HG03439 (cell line): Measurements from ENCODE around the gene CAPN9.
"Not testable (repeated sequence)": the region's sequence is repeated elsewhere in the genome, so short reads cannot be mapped to it uniquely, and the experiment has no call there.

Experiments used
- ATAC-seq: cut with Tn5 transposase; IDR thresholded peaks from one replicate; pipeline ENCODE4 v1.9.1; 2021; ENCODE audit warnings: mild to moderate bottlenecking, moderate library complexity; ENCODE audit not compliant: unreplicated experiment

CAPN9 gene, protein sequence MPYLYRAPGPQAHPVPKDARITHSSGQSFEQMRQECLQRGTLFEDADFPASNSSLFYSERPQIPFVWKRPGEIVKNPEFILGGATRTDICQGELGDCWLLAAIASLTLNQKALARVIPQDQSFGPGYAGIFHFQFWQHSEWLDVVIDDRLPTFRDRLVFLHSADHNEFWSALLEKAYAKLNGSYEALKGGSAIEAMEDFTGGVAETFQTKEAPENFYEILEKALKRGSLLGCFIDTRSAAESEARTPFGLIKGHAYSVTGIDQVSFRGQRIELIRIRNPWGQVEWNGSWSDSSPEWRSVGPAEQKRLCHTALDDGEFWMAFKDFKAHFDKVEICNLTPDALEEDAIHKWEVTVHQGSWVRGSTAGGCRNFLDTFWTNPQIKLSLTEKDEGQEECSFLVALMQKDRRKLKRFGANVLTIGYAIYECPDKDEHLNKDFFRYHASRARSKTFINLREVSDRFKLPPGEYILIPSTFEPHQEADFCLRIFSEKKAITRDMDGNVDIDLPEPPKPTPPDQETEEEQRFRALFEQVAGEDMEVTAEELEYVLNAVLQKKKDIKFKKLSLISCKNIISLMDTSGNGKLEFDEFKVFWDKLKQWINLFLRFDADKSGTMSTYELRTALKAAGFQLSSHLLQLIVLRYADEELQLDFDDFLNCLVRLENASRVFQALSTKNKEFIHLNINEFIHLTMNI

DNA sequence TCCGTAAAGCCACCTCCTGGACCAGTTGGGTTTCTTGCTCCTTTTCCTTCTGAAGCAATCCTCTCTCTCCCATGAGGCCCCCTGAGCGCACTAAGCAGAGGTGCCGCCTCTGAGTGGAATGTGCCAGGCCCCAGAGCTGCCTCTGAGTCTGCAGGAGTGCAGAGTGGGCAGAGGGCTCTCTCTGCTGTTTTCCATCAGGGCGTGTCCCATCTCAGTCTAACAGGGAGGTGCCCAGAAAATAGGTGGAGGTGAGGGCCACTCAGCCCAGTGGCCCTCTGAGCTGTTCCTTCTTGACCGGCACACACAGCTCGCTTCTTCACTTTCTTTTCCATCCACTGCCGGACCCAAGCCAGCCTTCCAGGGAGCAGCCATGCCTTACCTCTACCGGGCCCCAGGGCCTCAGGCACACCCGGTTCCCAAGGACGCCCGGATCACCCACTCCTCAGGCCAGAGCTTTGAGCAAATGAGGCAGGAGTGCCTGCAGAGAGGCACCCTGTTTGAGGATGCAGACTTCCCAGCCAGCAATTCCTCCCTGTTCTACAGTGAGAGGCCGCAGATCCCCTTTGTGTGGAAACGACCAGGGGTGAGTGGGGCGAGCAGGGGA is at the start of gene CAPN9:
TSS of gene CAPN9 (plus strand) at position 262 of the 604 bp plus-strand sequence. CDS start at position 371, 109 bp downstream.
- ATAC-seq: no peak

DNA sequence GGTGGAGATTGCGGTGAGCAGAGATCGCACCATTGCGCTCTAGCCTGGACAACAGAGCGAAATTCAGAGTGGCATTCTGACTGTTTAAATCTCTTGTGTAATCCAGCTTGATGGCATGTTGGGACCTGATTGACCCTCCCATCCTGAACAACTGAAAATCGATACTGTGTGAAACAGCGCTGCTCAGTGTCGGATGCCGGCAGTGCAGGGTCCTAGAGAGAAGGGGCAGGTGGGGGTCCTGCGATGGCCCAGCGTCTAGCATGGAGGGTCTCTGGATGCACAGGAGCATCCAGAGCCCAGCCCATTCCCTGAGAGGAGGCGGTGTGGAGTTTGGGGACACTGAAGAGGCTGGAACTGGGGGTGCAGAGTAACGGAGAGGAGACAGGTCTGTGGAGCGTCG is 49.1 kb upstream of the CAPN9 start:
- no peak for ATAC-seq

DNA sequence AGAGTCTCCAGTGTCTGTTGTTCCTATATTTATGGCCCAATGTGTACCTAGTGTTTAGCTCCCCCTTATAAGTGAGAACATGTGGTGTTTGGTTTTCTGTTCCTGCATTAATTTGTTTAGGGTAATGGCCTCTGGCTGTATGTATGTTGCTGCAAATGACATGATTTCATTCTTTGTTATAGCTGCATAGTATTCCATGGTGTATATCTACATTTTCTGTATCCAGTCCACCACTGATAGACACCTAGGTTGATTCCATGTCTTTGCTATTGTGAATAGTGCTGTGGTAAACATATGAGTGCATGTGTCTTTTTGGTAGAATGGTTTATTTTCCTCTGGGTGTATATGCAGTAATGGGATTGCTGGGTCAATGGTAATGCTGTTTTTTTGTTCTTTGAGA is 48.2 kb upstream of the CAPN9 start:
- not testable (repeated sequence) for ATAC-seq

DNA sequence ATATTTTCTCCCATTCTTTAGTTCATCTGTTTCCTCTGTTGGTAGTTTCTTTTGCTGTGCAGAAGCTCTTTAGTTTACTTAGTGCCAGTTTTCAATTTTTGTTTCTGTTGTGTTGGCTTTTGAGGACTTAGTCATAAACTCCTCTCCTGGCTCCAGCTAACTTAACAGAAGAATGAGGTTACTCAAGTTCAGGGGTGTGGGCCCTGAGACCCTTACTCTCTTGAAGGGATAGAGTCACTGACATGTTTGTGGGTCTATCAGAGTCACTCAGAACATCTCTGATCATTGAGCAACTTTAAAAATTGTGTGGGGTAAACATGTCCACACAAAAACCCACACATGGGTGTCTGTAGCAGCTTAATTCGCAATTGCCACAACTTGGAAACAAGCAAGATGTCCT is 47.5 kb upstream of the CAPN9 start:
- ATAC-seq: no peak

DNA sequence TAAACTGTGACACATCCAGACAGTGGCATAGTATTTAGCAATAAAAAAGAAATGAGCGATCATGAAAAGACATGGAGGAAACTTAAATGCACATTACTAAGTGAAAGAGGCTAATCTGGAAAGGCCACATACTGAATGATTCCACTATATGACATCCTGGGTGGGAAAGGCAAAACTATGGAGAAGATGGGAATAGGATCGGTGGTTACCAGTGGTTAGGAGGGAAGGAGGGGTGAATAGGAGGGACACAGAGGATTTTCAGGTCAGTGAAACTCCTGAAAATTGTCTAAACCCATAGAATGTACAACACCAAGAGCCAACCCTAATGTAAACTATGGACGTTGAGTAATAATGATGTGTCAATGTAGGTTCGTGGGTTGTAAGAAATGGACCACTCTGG is 47.1 kb upstream of the CAPN9 start:
- no peak for ATAC-seq

DNA sequence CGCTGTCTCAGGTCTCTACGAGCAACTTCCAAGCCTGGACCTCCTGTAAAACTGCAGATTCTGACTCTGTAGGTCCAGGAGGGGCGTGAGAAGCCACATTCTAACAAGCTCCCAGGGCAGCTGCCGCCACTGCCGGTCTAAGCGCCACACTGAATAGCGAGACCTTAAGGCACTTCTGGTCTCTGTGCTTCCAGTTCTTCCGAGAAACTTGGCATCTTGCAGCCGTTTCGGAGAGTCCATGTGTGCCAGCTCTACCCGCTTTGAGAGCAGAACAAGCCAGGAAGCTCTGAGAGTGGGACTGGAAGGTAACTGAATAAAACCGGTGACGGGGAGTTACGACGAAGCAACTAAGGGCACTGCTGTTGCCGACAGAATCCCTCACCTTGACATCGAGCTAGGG is 45.8 kb upstream of the CAPN9 start:
- no peak for ATAC-seq

DNA sequence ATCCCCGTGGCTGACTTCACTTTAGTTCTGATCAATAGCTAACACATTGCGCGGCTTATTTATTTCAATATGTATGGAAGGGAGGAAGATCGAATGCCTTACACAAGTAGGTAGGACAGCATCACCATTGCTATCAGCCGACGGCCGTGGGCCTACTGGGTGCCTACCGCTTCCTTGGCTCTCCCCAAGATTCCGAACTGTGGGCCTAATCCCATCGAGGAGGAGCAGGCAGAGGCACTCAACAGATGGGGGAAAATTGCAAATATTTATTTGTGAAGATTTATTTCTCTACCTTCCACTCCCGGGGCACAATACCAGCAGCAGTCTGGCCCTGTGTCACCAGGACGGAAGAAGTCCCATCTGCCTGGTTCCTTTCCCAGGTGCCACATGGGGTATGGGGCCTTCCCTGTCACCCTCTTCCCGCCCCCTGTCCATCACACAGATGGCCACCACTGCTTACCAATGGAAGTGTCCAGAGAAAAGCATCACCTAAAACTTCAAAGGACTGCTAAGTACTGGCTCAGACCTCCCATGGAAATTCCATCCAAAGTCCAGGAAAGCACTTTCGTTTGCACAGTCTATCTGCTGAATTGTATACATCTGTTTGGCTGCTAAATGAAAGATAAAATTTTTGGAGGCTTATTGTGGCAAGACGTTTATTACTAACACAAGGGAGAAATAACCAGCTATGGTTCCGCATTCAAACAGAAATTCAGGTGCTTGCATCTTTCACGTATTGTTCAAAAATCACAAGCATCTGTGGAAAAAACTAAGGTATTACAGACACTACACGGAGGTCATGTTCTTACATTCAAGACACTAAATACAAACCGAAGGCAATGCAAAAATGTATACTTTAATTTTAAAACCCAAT is 45.1 kb upstream of the CAPN9 start:
- no peak for ATAC-seq

DNA sequence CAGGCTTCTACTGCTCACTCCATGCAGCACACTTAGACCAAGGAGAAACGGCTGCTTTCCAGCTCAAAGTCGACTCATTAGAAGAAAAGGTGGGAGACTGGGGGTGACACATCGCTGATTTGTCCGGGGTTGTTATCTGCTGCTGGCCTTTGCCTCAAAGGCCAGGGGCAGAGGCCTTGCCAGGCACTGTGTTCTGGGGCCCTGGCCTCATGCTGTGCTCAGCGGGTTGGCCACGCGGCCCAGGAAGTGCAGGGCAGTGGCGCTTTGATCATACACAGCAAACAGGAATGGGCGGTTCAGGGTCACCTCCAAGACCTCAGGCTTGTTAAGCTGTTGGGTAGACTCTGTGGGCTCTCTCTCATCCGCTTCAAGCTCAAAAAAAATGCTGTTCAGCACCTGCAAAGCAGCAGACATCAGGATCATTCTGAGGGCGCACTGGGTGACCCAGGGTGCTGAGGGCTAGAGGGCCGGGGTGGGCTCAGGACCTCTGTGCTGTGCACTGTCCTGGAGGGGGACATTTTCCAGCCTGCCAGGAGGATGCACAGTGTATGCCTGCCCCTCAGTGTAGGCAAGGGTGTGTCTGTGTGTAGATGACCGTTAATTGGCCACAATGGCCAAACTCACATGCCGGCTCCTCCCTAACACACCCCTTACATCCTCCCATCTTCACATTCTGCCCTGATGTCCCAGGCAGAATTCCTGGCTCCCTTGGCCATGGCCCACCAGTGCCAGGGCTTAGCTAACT is 44.1 kb upstream of the CAPN9 start:
- ATAC-seq: no peak

DNA sequence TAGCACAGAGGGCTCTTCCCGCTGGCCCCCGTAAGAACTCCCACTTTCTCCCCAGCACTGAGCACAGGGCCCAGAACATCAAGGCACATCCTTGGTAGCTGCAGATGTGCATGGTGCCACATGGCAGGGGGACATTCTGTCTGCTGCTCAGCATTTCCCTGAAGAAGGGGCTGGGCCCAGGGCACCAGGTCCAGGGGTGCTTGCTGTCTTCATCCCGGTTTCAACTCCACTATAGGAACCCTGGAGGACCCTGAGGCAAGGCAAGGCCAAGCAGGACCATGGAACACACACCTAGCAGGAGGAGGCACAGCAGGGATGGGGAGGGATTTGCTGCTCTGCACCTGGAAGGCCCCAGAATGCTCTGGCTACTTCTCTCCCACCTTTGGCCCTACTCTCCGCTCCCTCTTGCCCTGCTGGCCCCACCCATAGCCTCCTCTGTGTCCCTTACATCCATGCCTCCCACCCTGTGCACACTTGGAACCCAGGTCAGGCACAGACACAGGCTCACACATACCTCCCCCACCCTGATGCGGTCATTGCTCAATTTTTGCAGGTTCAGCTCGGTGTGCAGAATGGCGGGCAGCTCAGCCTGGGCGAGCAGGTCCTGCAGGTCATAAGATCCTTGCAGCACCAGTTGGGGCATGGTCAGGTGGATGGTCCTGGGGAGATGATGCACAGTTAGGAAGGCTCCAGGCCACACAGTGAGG is 43.4 kb upstream of the CAPN9 start:
- no peak for ATAC-seq

DNA sequence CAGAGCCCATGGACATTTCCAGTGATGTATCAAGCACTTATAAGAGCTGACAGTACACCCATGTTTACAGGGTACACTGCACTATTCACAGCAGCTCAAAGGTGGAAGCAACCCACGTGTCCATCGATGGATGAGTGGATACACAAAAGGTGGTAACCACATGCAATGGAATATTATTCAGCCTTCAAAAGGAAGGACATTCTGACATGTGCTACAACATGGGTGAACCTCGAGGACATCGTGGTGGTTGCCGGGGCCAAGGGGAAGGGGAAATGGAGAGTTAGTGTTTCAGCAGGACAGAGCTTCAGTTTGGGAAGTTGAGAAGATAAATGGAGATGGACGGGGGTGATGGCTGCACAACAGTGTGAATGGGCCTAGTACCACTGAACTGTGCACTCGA is 42.4 kb upstream of the CAPN9 start:
- no peak for ATAC-seq

DNA sequence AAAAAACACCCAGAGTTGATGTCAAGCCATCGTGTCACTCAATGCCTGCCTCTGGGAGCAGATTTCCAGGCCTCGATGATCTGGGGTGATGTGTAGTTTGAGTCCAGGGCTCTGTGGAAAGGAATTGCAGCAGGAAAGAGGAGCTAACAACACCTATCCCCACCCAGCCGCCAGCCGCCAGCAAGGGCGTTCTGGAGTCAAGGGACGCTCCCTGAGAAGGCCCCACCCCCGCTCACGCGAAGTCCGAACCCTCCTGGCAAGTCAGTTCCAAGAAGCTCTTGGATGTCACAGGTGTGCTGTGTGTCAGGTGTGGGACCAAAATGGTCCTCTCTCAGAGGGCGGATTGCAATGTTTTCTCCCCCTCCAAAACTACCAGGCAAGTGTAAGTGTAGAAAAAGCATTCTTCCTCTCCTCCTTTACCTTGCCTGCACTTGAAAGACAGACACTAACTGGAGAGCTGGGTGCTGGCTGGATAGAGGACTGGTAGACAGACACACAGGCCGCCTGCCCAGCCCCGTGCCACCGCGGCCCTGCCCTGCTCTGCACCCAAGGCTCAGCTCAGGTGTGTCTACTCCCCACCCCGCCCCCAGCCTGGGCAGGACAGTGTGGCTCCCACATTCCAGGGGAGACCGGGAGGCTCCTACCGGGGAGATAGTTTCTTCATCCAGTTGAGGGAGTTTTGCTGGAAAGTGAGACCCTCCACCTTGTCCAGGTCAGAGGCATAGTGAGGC is 41.7 kb upstream of the CAPN9 start:
- no peak for ATAC-seq

DNA sequence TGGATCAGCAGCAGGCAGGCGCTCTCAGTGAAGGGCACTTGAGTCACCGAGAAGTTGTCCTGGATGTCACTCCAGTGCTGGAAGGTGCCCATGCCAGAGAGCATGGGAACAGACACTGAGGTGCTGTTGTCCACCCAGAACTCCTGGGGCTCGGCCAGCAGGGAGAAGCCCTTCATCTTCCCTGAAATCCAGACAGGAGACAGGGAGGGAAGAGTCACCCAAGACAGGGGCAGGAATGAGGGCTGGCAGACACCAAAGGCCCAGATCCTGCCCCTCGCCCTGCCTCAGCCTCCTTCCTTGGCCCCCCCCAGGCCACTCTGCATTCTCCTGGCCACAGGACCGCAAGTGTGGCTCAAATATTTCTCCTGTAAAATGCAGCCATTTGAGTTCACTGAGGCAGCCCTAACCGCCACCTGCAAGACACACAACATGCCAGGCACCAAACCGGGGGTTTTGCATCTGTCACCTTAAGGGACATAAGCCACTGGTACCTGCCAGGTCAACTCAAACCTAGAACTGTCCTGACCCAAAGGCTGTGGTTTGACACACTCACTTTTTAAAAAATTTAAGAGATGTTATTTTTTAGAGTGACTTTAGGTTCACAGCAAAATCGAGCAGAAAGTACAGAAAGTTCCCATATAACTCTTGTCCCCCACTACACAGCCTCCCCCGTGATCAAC is 41.0 kb upstream of the CAPN9 start:
- no peak for ATAC-seq

DNA sequence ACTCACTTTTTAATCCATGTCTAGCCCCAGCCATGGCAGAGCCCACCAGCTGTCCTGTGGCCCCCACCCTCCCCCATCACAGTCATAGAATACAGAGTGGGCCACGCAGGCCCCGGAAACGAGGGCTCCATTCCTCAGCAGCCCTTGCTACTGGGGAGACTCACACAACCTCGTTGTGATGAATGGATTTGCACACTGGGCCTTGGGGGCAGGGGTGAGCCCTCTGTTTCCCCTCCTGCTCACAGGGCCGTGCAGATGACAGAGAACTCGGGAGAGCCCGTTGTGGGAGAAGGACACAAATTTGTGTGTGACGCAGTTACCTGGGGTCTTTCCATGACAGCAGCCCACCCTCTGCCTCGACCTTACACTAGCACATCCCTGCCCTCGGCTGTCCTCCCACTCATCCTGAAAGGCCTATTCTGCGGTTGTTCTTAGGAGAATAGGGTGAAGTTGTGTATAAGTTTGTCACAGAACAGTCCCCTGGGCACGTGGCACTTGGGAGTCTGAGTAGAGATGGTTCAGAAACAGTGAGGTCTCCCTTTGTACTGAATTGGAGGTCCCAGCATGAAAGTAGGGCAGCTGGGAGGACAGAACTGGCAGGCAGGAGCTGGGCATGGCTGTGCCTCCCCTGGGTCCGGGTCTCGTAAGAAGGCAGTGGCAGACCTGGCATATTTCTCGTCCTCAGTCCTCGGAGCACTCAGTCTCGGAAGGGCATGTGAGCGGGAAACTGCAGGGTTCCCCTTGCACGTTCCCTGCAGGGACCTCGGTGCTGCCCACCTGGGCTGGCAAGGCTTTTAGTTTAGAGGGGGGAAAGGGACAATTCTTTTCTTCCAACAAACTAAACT is 40.1 kb upstream of the CAPN9 start:
- ATAC-seq: no peak

DNA sequence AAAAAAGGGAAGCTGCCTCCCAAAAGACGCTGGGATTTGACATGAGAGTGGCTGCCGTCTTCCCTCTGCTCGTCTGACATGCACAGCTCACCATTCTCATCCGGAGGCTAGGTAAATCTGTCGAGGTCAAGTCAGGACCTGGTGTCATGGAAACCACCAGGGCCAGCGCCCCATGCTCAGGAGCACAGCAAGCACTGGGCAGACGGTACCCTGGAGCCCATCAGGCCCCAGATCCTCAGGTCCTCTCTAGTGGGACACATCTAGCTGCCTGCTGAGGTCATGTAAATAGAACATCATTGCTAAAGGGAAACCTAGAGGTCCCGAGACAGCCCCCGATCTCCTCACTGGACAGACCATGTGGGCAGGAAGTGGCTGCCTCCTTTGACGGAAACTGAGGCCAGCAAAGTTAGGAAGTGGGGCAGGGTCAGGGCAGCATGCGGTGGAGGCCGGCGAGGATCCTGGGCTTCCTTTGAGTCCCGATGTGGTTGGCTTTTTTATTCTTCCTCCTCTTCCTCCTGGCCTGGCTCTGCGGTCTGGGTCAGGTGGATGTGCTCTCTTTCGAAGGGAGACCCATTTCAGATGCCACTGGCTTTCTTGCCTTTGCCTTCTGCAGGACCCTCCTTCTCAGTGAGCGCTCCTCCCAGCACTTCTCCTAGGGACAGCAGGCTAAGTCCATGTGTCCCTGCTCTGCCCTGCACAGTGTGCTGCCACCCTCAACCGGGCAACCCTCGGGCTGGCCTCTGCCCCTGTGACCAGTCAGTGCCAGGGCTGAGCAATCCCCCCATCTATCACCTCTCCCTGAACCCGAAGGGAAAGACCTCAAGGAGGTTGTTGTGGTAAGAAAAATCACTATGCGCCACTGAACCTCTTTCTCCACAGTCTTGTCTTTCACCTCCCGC is 39.2 kb upstream of the CAPN9 start:
- no peak for ATAC-seq

DNA sequence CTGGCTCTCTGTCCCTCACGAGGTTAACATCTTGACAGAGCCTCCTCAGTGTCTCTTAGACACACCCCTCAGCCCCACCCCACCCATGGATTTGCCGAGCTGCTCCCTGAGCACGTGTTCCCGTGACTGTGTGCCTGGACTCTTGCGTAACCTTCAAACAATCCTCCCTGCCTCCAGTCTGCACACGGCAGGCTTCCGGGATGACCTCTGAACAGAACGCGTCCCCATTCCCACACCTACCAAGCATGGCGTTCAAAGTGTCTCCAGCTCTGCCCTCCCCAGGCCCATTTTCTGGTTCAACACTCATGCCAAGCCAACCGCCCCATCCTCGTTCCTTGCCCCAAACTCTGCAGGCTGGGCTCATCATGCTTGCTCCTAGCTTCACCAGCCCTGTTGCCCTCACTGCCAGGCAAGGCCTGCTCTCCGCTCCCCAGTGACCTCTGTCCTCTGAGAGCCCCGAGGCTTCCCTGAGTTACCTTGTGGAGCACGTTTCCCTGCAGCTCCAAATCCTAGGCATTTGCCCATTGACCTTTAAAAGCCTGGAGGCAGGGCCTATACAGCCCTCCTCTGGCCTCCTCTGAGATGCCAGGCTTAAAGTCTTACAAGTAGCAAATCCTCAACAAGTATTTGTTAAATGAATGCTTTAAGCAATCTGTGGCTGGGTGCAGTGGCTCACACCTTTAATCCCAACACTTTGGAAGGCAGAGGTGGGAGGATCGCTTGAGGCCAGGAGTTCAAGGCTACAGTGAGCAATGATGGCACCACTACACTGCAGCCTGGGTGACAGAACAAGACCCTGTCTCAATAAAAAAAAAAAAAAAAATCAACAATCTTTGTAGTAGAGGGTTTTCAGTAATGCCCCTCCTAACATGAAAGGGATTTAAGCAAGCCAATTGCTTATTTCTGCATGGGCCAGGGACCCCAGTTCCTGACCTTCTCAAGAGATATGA is 38.3 kb upstream of the CAPN9 start:
- ATAC-seq: no peak
